GM19240 (cell line): ENCODE results near the gene DHRS13.
A peak's percentile ranks its signal among the peaks of the same experiment; 100 is the strongest.
"Not testable (repeated sequence)": the region's sequence is repeated elsewhere in the genome, so short reads cannot be mapped to it uniquely, and the experiment has no call there.

ENCODE experiments used
- DNase-seq: peaks from one replicate; pipeline ENCODE4 v3.0.0; 2011; ENCODE audit warnings: low spot score; ENCODE audit not compliant: insufficient read length

DHRS13 gene

DNA sequence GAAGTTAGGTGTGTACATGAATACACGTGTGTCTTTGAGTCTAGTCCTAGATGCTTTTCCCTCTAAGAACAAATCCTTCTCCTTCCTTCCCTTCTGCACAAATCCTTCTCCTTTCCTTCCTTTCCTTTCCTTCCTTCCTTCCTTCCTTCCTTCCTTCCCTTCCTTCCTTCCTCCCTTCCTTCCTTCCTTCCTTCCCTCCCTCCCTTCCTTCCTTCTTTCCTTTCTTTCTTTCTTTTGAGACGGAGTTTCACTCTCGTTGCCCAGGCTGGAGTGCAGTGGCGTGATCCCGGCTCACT lies 615 bp upstream of the DHRS13 start:
- DNase-seq, result not testable (repeated sequence)

DNA sequence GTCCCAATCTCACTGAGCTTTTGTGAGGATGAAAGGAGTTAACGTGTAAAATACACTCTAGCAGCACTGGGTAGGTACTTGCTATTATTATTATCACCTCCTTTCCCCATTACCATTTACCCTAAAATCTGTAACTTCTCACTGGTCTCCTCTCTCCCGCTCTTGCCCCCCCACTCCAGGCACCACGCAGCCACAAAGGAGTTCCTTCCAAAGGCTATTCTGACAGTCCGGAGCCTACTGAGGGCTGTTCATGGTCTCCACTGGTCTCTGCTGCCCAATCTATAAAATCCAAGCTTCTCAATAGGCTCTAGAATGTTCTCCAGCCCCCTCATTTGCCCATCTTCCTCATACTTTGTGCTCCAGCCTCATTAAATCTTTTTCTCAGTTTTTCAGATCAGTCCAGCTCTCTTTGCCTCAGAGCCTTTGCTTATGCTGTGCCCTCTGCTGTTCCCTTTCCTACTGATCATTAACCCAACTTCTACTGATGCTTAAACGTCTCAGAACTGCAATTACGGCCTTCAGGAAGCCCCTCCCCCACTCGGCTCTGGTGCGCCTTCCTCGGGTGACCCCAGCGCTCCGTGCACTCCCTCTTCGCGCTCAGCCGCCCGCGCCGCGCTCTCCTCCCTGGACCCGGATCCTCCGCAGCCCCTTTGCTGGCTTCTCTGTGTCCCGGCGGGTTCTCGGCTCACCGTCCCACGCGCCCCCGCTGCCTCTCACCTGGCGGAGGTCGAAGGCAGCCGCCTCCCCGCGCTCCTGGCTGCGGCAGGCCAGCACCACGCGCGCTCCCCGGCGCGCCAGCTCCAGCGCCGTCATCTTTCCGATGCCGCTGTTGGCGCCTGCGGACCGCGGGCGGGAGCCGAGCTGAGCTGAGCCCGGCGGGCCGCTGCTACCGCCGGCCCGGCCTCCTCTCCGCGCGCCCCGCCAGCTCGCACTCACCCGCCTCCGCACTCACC lies 737 bp downstream of the DHRS13 start:
- DNase-seq, result peak; percentile 43

DNA sequence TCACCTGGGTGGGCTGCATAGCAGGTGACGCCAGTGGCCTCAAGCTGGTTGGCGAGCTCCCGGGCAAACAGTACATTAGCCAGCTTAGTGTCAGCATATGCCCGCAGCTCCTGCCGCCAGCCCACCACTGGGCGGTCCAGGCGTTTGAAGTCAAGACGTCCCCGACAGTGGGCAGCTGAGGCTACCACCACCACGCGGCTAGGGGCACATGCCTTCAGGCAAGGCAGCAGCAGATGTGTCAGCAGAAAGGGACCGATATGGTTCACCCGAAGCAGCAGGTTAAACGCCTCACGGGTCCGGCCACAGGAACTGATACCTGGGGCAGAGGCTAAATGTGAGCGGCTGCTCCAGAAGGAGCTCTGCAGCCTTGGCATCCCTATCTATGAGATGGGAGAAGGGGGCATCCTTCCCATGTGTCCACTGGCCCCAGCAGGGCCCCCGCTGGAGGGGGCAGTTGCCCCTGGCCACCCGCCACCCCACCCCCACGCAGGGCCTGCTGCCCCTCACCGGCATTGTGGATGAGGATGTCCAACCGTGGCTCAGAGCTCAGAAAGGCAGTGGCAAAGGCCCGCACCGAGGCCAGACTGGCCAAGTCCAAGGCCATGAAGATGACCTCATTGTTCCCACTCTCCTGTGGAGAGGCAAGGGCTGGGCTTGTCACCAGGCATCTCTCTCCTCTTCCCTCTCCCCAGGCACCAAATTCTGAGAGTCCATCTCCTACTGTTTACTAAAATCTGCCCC lies 1.7 kb downstream of the DHRS13 start:
- DNase-seq, result no peak

DNA sequence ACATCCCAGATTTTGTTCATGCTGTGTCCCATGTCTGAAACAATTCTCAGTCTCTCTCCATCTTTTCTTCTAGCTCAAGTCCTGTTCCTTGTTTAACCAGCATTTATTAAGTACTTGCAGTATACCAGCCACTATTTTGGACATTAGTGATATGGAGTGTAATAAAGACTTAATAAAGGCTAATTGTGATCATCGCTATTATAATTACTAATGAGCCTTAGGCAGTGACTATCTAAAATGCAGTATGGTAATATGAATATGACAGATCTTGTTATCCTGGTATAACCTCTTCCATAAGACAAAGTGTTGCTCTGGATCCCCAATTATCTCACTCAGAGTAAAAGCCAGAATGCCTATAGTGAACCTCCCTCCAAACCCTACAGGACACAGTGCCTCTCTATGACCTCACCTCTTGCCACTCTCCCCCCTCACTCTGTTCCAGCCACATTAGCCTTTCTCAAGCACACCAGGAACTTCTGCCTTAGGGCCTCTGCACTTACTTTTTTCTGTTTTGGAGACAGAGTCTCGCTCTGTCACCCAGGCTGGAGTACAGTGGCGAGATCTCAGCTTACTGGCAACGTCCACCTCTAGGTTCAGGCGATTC lies 3.6 kb downstream of the DHRS13 start:
- no peak for DNase-seq

DNA sequence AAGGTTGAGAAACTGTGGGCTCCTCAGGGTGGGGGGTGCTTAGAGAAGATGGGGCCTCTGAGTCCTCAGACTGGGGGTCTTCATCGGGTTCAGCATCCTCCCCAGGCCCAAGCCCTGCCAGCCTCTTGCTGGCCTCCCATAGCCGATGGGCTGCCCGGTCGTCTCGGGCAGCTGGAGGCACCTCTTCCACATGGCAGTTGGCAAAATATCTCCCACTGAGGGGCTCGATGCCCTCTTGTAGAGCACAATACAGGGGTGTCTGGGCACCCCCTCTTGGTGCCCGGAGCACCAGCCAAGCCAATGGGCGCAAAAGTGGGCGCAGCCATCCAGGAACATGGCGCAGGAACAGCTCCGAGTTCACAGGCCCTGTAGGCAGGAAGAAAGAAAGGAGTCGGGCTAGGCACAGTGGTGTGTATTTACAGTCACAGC lies 4.3 kb downstream of the DHRS13 start:
- no peak for DNase-seq

DNA sequence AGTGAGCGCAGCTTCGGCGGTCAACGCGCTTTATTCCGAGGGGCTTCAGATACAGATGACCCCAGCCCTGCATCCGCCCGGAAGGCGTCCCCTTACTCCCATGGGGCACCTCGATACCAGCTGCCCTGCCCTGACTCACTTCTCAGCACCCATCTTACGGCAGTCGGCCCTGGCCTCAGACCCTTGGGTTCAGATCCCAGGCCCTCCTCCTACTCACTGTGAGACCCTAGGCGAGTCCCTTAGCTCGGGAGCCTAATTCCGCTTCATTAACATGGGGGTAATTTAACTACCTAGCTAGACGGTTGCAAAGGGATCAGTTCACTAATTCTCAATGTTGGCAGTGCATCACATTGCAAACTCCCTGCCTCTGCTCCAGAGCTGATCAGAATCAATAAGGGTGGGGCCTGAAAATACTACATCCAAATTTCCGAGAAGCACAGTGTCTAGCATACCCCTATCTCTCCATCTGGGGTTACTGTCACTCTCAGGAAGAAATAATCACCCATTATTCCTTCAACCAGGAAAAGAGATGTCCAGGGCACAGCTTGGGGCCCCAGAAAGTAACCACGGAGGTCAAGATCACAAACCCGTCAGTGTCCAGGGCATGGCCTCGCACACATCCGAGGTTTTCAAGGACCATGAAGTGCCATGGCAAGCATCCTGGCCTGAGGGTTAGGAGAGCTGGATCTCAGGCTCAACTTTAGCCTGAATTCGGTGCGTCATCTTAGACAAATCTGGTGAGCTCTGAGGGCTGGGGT lies 4.9 kb downstream of the DHRS13 start:
- no peak for DNase-seq

DNA sequence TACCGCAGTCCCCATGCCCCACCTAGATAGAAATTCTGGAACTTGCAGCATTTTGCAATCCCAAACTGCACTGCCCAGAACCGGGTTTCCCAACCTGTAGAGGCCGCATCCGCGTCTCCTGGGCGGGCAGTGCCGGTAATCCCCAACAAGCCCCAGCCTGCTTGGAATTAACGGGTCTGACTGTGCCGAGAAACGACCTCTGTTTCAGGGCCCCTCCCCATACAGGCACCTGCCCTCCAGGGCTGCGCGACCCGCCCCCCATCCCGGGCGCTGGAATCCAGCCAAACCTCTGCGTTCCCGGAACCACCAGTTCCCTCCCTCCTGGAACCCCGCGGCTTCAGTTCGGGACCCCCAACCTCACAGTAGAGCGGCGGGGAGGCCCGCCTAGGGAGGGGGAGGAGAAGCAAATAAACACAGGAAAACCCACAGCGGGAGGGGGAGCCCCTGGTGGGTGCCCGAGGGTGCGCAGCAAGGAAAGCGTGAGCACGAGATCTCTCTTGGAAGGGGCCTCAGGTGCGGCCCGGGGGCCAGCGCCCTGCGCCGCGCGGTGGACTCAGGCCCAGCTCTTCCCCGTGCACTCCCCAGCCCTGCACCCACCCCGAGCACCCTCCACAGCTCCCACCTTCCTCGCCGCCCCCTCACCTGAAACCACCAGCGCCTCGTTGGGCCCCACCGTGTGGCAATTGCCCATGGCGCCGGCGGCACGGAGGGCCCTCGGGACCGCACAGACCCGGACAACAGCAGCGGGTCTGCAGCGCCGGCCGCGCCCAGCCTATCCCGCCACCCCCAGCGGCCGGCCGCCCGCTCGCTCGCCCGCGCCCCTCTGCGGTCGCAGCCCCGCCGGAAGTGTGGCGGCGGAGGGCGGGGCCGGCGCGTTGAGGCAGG lies 5.8 kb downstream of the DHRS13 start, which contains the start of gene FLOT2:
TSS of gene FLOT2 (minus strand) at position 850 of the 885 bp plus-strand sequence. CDS start at position 691, 159 bp downstream.
- DNase-seq, result no peak

DNA sequence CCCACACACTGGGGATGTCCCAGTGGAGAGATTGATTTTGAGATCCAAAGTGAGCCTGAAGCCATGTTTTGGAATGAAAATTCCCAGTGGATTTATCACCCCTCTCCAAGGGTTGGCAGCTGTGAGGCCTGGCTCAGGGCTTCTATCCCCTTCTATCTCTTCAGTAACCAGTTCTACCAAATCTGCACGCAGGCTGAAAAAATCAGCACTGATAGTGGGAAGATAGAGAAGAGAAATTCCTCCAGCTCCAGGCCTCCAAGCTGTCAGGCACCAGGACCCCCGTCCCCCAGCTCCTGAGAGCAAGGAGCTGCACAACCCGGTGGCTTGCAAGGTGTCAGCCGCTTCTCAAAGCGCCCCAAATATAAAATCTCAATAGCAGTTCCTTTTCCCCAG lies 6.4 kb downstream of the DHRS13 start:
- DNase-seq, result no peak

DNA sequence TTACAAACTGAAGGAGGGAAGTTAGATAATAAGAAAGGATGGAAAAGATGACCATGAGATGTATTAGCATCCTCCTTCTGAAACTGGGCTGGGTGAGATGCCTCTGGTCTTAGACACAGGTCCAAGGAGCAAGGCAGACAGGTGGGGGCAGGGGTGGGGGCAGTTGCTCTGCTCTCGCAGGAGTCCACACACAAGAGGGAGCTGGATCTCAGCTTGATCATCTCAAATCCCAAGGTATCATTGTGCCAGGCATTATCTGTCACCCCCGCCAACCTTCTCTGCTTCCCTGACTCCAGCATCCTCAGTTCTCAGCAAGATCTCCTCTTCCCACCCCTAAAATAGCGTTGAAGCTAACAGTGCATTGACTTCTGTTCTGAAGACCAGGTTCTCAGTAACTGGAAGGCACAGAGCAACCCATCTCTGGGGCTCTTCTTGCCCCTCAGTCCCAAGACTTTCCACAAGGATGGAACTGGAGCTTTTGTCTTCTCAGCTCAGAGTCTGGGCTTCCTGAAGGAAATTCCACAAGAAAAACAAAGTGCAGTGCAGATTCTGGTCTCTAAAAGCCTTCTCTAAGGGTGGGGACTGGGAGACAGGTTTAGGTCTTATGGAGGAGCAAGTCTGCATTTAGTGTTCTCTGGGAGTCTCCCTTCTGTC lies 7.0 kb downstream of the DHRS13 start:
- DNase-seq, result no peak

DNA sequence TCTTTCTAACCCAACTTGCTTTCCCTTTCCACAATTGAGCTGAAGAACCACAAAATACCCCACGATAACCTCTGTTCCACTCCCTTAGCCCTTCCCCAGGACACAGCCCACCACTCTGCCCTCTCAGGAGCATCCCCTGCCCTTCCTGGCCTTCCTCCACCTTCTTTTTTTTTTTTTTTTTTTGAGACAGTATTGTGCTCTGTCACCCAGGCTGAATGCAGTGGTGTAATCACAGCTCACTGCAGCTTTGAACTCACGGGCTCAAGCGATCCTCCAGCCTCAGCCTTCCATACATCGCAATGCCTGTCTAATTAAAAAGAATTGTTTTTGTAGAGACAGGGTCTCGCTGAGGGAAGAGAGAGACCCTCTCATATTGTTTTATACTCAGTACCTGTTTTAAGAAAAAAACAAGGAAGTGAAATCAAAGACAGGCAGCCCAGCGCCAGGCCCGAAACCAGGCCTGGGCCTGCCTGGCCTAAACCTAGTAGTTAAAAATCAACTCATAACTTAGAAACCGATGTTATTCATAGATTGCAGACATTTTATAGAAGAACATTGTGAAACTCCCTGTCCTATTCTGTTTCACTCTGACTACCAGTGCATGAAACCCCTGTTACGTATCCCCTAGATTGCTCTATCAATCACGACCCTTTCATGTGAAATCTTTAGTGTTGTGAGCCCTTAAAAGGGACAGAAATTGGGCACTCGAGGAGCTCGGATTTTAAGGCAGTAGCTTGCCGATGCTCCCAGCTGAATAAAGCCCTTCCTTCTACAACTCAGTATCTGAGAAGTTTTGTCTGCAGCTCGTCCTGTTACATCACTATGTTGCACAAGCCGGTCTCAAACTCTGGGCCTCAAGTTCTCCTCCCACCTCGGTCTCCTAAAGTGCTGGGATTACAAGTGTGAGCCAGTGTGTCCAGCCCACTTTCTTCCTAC lies 9.4 kb downstream of the DHRS13 start:
- not testable (repeated sequence) for DNase-seq

DNA sequence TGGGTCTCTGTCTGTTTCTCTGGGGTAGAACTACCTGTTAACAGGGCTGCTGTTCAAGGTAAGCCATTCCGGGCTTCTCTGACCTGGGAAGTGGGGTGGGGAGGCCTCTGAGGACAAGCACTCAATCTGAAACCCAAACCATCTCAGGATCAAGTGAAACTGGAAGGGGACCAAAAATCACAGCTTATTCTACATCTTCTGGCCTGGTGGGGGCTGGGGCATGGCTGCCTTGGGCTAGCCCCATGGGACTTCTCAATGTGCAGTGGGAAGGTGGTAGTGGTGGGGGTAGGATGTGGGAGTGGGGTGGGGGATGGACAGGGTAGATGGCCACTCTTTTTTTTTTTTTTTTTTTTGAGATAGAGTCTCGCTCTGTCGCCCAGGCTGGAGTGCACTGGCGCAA lies 10.9 kb downstream of the DHRS13 start:
- peak; percentile 55 for DNase-seq

DNA sequence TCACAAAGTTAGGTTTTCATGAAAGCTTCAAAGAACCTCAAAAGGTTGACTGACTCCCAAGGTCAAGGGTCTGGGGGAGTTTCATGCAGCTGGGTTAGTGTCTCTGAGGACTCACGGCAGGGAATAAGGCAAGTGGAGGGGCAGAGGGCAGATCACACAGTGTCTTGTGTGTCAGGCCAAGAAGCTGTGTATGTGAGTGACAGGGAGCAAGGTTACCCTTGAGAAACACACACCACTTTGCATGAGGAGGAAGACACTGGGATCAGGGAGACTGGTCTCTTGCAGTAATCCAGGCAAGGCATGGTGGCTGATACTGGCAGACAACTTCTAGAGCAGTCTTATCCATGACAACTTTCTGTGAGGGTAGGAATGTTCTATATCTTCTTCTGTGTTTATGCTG lies 11.7 kb downstream of the DHRS13 start:
- no peak for DNase-seq

DNA sequence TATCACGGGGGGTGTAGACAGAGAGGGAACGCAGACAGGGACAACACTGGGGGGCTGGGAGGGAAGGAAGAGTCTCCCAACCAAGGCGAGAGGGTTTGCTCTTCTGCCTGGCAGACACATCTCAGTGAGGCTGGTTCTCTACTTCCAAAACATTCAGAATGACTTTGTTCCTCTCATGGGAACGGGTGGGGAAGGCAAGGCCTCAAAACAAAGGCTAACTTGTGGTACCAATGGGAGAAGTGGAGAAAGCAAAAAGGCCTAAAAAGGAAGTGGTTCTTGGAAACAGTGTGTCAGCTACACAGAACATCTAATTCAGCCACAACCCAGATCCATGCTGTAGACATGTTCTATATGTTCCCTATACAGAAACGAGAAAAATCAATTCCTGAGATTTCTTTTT lies 12.9 kb downstream of the DHRS13 start:
- no peak for DNase-seq

DNA sequence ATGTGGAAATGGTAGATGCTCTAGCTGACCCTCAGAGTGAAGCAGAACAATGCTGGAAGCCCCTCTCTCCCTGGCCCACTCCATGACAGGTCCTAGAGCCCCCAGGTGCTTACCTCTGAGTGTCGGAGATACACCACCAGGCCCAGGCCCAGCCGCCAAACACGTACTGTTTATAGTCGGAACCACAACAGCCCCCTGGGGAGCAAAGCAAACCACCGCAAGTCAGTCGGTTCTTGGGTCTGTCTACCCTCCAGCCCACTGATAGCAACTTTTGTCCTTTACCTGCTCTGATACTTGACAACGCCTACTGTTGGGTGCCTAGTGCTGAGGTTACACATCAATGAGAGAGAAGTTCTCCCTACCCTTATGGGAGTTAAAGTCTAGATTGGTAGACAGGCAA lies 14.0 kb downstream of the DHRS13 start:
- no peak for DNase-seq

DNA sequence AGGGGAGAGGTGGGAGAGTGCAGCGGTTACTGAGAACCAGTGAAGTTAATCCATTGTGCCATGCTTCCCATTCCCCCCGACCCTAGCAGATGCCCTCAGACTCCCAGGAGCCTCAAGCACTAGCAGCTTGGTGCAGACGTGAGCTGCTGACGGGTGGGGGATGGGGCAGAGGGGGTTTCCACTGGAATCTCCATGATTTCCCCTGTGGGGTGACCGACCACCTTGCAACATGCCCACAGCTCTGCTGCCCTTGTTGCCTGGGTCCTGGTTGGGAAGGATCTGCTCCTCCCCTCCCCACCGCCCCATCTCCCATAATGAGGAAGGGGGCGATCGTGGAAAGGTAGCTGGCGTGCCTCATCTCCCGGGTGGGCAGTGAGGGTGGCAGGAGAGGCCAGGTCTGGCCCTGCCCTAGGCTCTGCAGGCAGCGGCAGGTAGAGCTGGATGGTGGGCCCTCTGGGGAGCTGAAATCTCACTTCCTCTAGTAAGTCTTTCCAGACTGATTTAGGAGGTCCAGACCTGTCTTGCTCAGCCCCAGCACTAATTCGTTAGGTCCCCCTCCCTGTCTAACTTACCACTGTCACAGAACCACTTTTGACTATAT lies 14.9 kb downstream of the DHRS13 start:
- DNase-seq, result no peak

DNA sequence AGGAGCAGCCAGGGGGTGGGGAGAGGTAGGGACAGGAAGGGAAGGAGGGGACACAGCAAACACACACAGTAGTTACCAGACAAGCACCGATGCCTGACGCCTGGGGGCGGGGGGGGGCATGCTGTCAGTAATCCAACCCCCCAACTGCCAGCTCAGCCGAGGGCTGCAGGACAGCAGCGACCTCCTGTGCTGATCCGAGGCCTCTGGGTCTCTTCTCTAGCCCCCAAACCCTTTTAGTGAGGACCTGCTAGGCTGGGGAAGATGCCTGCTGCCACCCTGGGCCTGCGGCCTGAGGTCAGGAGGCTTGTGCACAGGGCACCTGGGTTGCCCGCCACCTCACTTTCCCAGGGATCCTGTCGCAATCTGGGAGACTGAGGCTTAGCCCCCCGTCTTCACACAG lies 16.9 kb downstream of the DHRS13 start:
- DNase-seq, result no peak

DNA sequence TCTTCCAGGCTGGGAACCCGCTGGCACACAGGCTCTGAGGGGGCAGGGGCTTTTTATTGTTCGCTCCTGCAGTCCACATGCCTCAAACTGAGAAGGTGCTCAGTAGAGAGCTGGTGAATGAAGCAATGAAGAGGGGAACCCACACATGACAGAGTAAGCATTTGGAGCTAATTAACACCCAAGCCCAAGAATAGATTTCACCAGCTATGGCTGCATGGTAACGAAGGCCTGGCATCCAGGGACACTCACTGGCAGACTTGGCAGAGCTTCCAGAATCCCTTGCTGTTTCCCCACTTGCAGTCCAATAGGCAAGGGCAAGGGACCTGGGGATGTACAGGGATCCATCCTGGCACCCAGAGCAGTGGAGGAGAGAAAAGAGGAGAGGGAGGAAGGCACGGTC lies 17.5 kb downstream of the DHRS13 start:
- no peak for DNase-seq

DNA sequence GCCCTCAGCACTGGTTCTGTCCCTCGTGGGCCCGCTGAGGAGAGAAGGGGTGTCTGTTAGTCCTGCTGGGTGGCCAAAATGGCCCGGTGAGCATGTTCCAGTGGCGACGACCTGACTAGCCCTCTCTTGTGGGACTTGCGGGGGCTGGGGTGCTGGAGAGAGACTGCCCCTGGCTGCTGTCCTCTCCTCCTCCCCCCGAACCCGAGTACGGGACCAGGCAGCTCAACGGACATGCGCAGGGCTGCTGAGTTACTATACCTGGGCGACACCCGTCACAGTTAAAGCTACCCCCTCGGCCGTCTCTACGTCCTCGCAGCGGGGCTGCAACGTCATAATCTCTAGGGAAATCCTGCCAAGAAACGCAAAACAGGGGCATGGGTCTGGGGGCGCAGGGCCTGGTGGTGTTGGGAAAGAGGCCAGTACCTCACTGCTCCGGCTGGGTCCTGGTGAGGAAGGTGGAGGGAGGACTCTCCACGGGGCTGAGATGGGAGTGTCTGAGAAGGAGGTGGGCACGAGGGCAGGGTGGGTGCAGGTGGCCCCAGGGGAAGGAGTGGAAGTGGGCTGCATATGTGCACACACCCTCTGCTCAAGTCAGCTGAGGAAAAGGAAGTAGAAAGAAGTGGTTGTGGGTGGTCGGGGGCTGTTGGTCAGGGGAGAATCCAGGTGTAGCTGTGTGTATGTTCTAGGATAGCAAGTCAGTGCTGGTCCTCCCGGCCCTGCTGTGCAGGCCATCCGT lies 18.7 kb downstream of the DHRS13 start:
- DNase-seq, result no peak
